T-cell (primary cell): Measurements from ENCODE around the gene C11orf58. TPM values are rescaled to one million over a fixed set of nuclear protein-coding genes. Genes with fewer than 3 reads are reported as not detected.

Source experiments
- ATAC-seq, 4 experiments: fragments of 200-7000 bp in 3 of 4; fragments of 150-1000 bp in 1 of 4; cut with Tn5 transposase; replicated peaks in 1 of 4; 1 replicate in 3 of 4; 2 replicates in 1 of 4; pipeline ENCODE4 v1.10.0; 2021; ENCODE audit warnings: moderate library complexity in 3 of 4, mild to moderate bottlenecking in 2 of 4, moderate number of reproducible peaks in 1 of 4
- CTCF ChIA-PET, 2 donors: fragments of 300-600 bp; sonication (Branson Sonifier 250); formaldehyde crosslinking; loops; one replicate each; lab custom pipeline; 2022; ENCODE audit warnings: antibody characterized with exemption in 2 of 2; lab: Charles Lee
- POLR2A ChIA-PET, 2 donors: fragments of 300-600 bp; sonication (Branson Sonifier 250); formaldehyde crosslinking; loops; one replicate each; lab custom pipeline; 2022; ENCODE audit warnings: antibody characterized with exemption in 2 of 2; lab: Charles Lee
- DNase-seq, 35 experiments: peaks; one replicate each; pipeline versions ENCODE4 v3.0.0 to v3.0.0-alpha.2; 2013 to 2023
- H3K27ac ChIP-seq: one replicate; pipeline ENCODE4 v1.5.1; 2013; ENCODE audit warnings: low read length
- H3K27me3 ChIP-seq, 2 experiments: replicated peaks in 1 of 2; 1 replicate in 1 of 2; 2 replicates in 1 of 2; pipeline versions ENCODE4 v1.6.1 to v1.7.0; 2013; ENCODE audit warnings: low read length in 1 of 2, mixed read lengths in 1 of 2; ENCODE audit not compliant: control insufficient read depth in 2 of 2, insufficient read depth in 2 of 2; ENCODE audit errors: extremely low read depth in 1 of 2
- H3K36me3 ChIP-seq, 2 donors: 1 replicate in 1 of 2; 2 replicates in 1 of 2; pipeline versions ENCODE4 v1.6.1 to v1.7.0; 2013; ENCODE audit warnings: low read length in 1 of 2; ENCODE audit not compliant: control insufficient read depth in 2 of 2, insufficient read depth in 1 of 2; ENCODE audit errors: extremely low read depth in 1 of 2
- H3K4me1 ChIP-seq, 2 experiments: 1 replicate in 1 of 2; 2 replicates in 1 of 2; pipeline versions ENCODE4 v1.6.1 to v1.7.0; 2013; ENCODE audit warnings: low read length in 2 of 2, mixed read lengths in 1 of 2; ENCODE audit not compliant: insufficient read depth in 2 of 2, control insufficient read depth in 1 of 2; ENCODE audit errors: extremely low read depth in 1 of 2
- H3K4me3 ChIP-seq, 2 donors: 1 replicate in 1 of 2; 2 replicates in 1 of 2; pipeline versions ENCODE4 v1.5.1 to v1.7.0; 2013; ENCODE audit warnings: mild to moderate bottlenecking in 2 of 2, low read length in 1 of 2, moderate library complexity in 1 of 2; ENCODE audit not compliant: control insufficient read depth in 1 of 2; ENCODE audit errors: extremely low read depth in 1 of 2
- H3K9me3 ChIP-seq: 2 replicates; pipeline ENCODE4 v1.7.0; 2013
- H3K27ac Mint-ChIP-seq, 2 donors: one replicate each; pipeline ENCODE4 v1.8.0; 2020 to 2021; ENCODE audit warnings: mild to moderate bottlenecking in 2 of 2, mixed read lengths in 2 of 2
- H3K27me3 Mint-ChIP-seq, 2 donors: one replicate each; pipeline ENCODE4 v1.8.0; 2021 to 2022; ENCODE audit warnings: mixed read lengths in 2 of 2
- H3K36me3 Mint-ChIP-seq: one replicate; pipeline ENCODE4 v1.8.0; 2021; ENCODE audit warnings: mixed read lengths
- H3K4me1 Mint-ChIP-seq, 3 donors: one replicate each; pipeline ENCODE4 v1.8.0; 2020 to 2022; ENCODE audit warnings: mixed read lengths in 3 of 3, mild to moderate bottlenecking in 1 of 3
- H3K4me3 Mint-ChIP-seq, 3 donors: one replicate each; pipeline ENCODE4 v1.8.0; 2020 to 2022; ENCODE audit warnings: mild to moderate bottlenecking in 3 of 3, mixed read lengths in 3 of 3, moderate library complexity in 3 of 3
- H3K9me3 Mint-ChIP-seq, 3 donors: one replicate each; pipeline ENCODE4 v1.8.0; 2020 to 2022; ENCODE audit warnings: mixed read lengths in 3 of 3
- WGBS: methylation state at CpG from one replicate; pipeline ENCODE4 v1.1.5; 2013; ENCODE audit warnings: missing lambda C conversion rate; ENCODE audit not compliant: insufficient coverage; 5-methylcytosine and 5-hydroxymethylcytosine counted together
- total RNA-seq, 35 experiments: library from RNA in 6 of 35; stranded (reverse) in 6 of 35; fragments of 120-200 nt in 1 of 35; gene quantifications; one replicate each; pipeline versions ENCODE4 v1.2.1 to v1.2.4 and lab custom pipeline; 2013 to 2026

C11orf58 gene
- total RNA-seq, 5 donors from 2014 or later (not counting 1 experiment from before 2014, with no cell fraction given), result 120 to 145 (median 133) TPM

DNA sequence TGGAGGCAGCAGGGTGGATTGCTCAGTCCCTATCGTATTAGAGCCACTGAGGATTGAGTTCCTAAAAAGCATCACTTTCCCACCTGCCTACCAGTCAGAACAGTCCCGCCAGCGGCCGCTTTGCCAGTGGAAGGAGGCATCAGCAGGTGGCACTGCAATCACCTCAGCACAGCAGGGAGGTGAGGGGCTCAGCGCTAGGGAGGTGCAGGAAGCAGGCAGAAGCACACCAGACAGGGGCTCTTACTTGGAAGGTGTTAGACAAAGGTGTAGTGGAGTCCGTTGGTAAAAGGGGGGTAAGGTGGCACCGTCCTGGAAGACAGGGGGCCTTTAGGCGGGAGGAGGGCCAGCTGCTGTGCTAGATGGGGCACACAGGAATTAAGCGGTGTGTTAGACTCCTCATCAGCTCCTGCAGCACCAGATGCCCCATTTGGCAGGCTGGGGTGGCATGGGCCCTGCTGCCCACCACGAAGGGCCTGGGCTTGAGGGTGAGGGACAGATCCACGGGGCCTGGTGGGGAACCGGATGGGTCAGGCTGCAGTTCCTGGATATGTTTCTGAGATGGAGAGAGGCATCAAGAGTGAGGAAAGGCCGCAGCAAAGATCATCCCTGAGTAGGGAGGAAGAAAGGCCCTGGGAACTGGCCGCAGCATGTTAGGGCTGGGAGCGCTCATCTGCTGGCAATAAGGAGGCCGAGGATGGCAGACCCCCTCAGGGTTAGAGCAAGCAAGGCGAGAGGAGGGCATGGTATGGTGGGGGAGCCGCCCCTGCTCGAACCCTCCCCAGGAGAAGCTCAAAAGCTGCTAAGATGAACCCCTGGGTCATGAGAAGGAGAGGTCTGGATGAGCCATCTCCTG lies 42.5 kb downstream of the C11orf58 start:
- Histone ChIP-seq H3K4me1 (no peaks in the 10 kb centered on the region), H3K27ac (no peak overlapping the region), H3K9me3 (no peaks in the 10 kb centered on the region), H3K4me3 (no peak overlapping the region), H3K27me3 (no peaks in the 10 kb centered on the region), H3K36me3 (no peaks in the 10 kb centered on the region)
- Mint-ChIP-seq H3K4me3 (no peak overlapping the region), H3K9me3 (no peaks in the 10 kb centered on the region), H3K27me3 (no peaks in the 10 kb centered on the region), H3K36me3 (peaks cover 4% of the 10 kb centered on the region), H3K27ac (no peak overlapping the region), H3K4me1 (peaks cover 0 to 1% (median 0%) of the 10 kb centered on the region in 3 donors)
- ChIA-PET POLR2A (no interaction called here), CTCF (interaction anchor here in 1 of 2 donors (0.7 kb wide), 1 partner anchor 457 kb away, joined by 3 read pairs; no protein-coding TSS in a partner anchor)
- ATAC-seq (no peak), DNase-seq (no peak)
- 68% methylated on average over 12 of the region's 19 CpGs for WGBS

DNA sequence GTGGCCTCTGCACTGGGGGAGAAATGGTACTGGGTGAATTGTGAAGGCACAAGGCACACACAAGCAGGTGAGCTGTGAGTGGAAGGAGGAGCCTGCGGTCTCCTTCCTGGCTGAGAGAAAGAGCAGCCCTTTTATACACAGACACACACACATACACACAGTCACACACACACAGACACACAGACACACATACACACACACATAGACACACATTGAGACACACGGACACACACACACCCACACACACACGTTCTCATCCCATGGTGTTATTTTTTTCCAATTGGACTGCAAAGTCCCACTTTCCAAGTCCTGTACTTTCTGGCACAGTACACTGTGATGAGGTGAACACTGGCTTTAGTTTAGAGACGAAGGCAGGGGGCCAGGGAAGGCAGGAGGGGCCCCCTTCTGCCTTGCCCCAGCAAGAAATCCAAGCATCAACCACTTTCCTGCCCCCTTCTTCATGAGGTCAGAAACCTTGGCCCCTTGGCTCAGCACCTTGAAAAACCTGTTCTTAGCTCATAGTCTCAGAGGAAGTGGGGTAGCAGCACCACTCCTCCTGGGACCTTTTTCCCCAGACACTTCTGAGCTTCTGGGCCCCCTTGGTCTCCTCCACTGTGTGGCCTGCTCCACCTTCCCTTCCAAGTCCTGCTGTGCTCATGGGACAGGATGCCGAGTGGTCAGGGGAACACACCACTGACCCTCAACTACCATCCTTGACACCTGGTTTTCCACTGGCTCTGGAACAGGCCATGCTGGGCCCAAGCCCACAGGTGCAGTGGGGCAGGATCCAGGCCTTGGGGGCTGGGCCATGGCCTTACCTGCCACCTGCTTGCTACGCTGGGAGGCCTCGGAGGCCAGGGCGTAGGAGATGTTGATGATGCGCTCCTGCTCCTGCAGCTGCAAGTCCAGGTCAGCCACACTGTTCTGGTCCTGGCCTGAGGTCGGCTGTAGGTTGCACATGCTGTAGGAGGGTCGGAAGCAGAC lies 43.8 kb downstream of the C11orf58 start:
- POLR2A ChIA-PET, result no interaction called here
- ATAC-seq, result no peak

GRCh38 chr11:16783321-16783801 lies 44.9 kb downstream of the C11orf58 start:
- Mint-ChIP-seq H3K4me1 (peaks cover 0 to 1% (median 0%) of the 10 kb centered on the region in 3 donors), H3K36me3 (peaks cover 3% of the 10 kb centered on the region), H3K27me3 (no peaks in the 10 kb centered on the region), H3K4me3 (no peak overlapping the region), H3K27ac (no peak overlapping the region), H3K9me3 (no peaks in the 10 kb centered on the region)
- Histone ChIP-seq H3K27ac (no peak overlapping the region), H3K36me3 (no peaks in the 10 kb centered on the region), H3K4me1 (no peaks in the 10 kb centered on the region), H3K4me3 (no peak overlapping the region), H3K27me3 (no peaks in the 10 kb centered on the region), H3K9me3 (no peaks in the 10 kb centered on the region)
- CTCF ChIA-PET, result interaction anchor here in 1 of 2 donors (1.1 kb wide), 1 partner anchor 27 kb away, joined by 5 read pairs; no protein-coding TSS in a partner anchor
- WGBS, result 84% methylated on average over 19 of the region's 22 CpGs
- ATAC-seq (no peak), DNase-seq (no peak)
- POLR2A ChIA-PET, result no interaction called here

More for the DNA sequence above, 43.8 kb downstream of the C11orf58 start:
- no peaks in the 10 kb centered on the region for H3K36me3 ChIP-seq
- H3K9me3 ChIP-seq, result no peaks in the 10 kb centered on the region
- Mint-ChIP-seq H3K4me1 (peaks cover 0 to 1% (median 0%) of the 10 kb centered on the region in 3 donors), H3K27me3 (no peaks in the 10 kb centered on the region), H3K36me3 (peaks cover 4% of the 10 kb centered on the region), H3K27ac (no peak overlapping the region), H3K9me3 (no peaks in the 10 kb centered on the region), H3K4me3 (no peak overlapping the region)
- WGBS, result 96% methylated on average over 6 of the region's 11 CpGs
- CTCF ChIA-PET, result no interaction called here
- H3K4me1 ChIP-seq, result no peaks in the 10 kb centered on the region
- H3K4me3 ChIP-seq, result no peak overlapping the region
- H3K27me3 ChIP-seq, result no peaks in the 10 kb centered on the region
- DNase-seq, result no peak
- H3K27ac ChIP-seq, result no peak overlapping the region

GRCh38 chr11:16784097-16784496 lies 45.6 kb downstream of the C11orf58 start:
- ATAC-seq (no peak), DNase-seq (no peak)
- CTCF ChIA-PET, result interaction anchor here in 1 of 2 donors (1.1 to 1.3 kb wide), 3 partner anchors 17 to 27 kb away, joined by 4 to 5 read pairs (median 4); no protein-coding TSS in a partner anchor
- H3K27ac Mint-ChIP-seq, result no peak overlapping the region
- POLR2A ChIA-PET, result no interaction called here
- H3K9me3 Mint-ChIP-seq, result no peaks in the 10 kb centered on the region
- WGBS, result 88% methylated on average over 2 of the region's 2 CpGs
- Histone ChIP-seq H3K4me1 (no peaks in the 10 kb centered on the region), H3K36me3 (no peaks in the 10 kb centered on the region), H3K9me3 (no peaks in the 10 kb centered on the region), H3K4me3 (no peak overlapping the region), H3K27me3 (no peaks in the 10 kb centered on the region), H3K27ac (no peak overlapping the region)
- H3K4me3 Mint-ChIP-seq, result no peak overlapping the region
- H3K4me1 Mint-ChIP-seq, result peaks cover 0 to 1% (median 0%) of the 10 kb centered on the region in 3 donors
- H3K27me3 Mint-ChIP-seq, result no peaks in the 10 kb centered on the region
- no peaks in the 10 kb centered on the region for H3K36me3 Mint-ChIP-seq

DNA sequence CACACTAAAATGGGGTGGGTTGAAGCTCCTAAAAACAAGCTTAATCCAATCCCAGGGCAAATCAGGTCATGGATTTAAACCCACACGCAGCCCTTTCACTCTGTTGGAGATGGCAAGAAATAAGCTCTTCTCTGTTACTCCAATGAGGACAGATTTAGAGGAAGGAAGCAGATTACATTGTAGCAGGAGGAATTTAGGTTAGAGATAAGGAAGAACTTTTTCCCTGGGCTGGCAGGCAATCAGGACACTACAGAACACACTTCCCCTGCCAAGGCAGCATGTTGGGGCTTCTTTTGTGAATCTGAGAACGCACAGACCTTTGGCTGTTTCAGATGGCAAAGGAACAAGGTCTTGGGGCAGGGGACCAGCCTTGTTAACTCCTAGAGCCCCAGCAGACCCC lies 46.2 kb downstream of the C11orf58 start:
- H3K36me3 ChIP-seq, result no peaks in the 10 kb centered on the region
- H3K4me3 ChIP-seq, result no peak overlapping the region
- ATAC-seq (no peak), DNase-seq (no peak)
- H3K36me3 Mint-ChIP-seq, result no peaks in the 10 kb centered on the region
- no peaks in the 10 kb centered on the region for H3K9me3 Mint-ChIP-seq
- ChIA-PET CTCF (interaction anchor here (0.5 to 1.5 kb wide), 5 partner anchors 16 to 541 kb away, joined by 3 to 5 read pairs (median 4); no protein-coding TSS in a partner anchor), POLR2A (no interaction called here)
- peaks cover 0 to 1% (median 0%) of the 10 kb centered on the region in 3 donors for H3K4me1 Mint-ChIP-seq
- H3K4me1 ChIP-seq, result no peaks in the 10 kb centered on the region
- WGBS, result 100% methylated on average over 1 of the region's 2 CpGs
- H3K27ac ChIP-seq, result no peak overlapping the region
- H3K4me3 Mint-ChIP-seq, result no peak overlapping the region
- no peaks in the 10 kb centered on the region for H3K27me3 ChIP-seq
- no peak overlapping the region for H3K27ac Mint-ChIP-seq
- H3K27me3 Mint-ChIP-seq, result no peaks in the 10 kb centered on the region
- H3K9me3 ChIP-seq, result no peaks in the 10 kb centered on the region
